GM19395 (cell line): Measurements from ENCODE around the gene RNF138.
"Not testable (repeated sequence)": the region's sequence is repeated elsewhere in the genome, so short reads cannot be mapped to it uniquely, and the experiment has no call there.

Source experiments
- ATAC-seq: cut with Tn5 transposase; IDR thresholded peaks from one replicate; pipeline ENCODE4 v1.9.1; 2021; ENCODE audit warnings: mild to moderate bottlenecking, moderate library complexity; ENCODE audit not compliant: unreplicated experiment

The RNF138 gene

GRCh38 chr18:32091724-32092421 is at the start of gene RNF138:
RNF138 (plus strand) TSS chr18:32091874; CDS start chr18:32092777, 903 bp downstream.
- peak; percentile 66 for ATAC-seq

GRCh38 chr18:32042337-32042736 is 49.3 kb upstream of the RNF138 start:
- no peak for ATAC-seq

GRCh38 chr18:32048507-32049091 is 43.1 kb upstream of the RNF138 start:
- peak; percentile 60 for ATAC-seq

GRCh38 chr18:32049393-32050171 is 42.1 kb upstream of the RNF138 start:
- peak; percentile 53 for ATAC-seq

GRCh38 chr18:32056613-32057358 is 34.9 kb upstream of the RNF138 start:
- ATAC-seq: no peak

GRCh38 chr18:32057624-32058165 is 34.0 kb upstream of the RNF138 start:
- ATAC-seq: no peak

- ATAC-seq: no peak
Observed at GRCh38 chr18:32060026-32060425, 31.6 kb upstream of the RNF138 start.

- ATAC-seq: no peak
Observed at GRCh38 chr18:32067375-32068167, 24.1 kb upstream of the RNF138 start.

GRCh38 chr18:32072321-32072720 is 19.4 kb upstream of the RNF138 start:
- ATAC-seq: no peak

GRCh38 chr18:32074206-32074605 is 17.5 kb upstream of the RNF138 start:
- ATAC-seq: no peak

GRCh38 chr18:32078845-32079244 is 12.8 kb upstream of the RNF138 start:
- no peak for ATAC-seq

- no peak for ATAC-seq
Observed at GRCh38 chr18:32081881-32082280, 9.8 kb upstream of the RNF138 start.

GRCh38 chr18:32083781-32084180 is 7.9 kb upstream of the RNF138 start:
- no peak for ATAC-seq

GRCh38 chr18:32086881-32087280 is 4.8 kb upstream of the RNF138 start:
- ATAC-seq: no peak

- ATAC-seq: not testable (repeated sequence)
Observed at GRCh38 chr18:32090831-32091230, 843 bp upstream of the RNF138 start.

GRCh38 chr18:32091325-32091723 is 350 bp upstream of the RNF138 start:
- ATAC-seq: no peak

GRCh38 chr18:32092422-32093101 is 888 bp downstream of the RNF138 start:
- ATAC-seq: peak; percentile 74

GRCh38 chr18:32093102-32093511 is 1.4 kb downstream of the RNF138 start:
- peak; percentile 40 for ATAC-seq

GRCh38 chr18:32093523-32093922 is 1.8 kb downstream of the RNF138 start:
- ATAC-seq: peak; percentile 1
